GM19238 (cell line): Measurements from ENCODE around the gene CYFIP1.

Experiments
- DNase-seq: peaks from one replicate; pipeline ENCODE4 v3.0.0; 2011; ENCODE audit warnings: low spot score; ENCODE audit not compliant: insufficient read length

Gene CYFIP1

DNA sequence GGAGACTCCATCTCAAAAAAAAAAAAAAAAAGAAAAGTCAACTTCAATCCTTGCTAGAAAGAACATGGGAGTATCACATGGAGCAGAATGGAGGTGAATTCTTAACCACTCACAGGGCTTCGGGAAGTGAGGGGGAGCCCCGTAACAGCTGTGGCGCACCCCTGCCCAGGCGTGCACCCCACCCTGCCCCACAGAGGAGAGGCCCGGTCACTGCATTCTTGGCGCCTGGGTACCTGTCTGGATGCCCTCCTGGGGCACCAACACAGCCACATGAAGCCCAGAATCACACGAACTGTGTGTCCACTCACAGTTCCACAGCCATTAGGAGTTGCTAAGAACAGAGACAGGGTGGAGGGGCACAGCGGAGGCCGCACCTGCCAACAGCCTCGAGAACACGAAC lies 89.9 kb downstream of the CYFIP1 start:
- no peak for DNase-seq

- DNase-seq: no peak
Measured at GRCh38 chr15:22889146-22889818, 90.9 kb downstream of the CYFIP1 start.

- DNase-seq: no peak
Measured at GRCh38 chr15:22888120-22888859, 91.9 kb downstream of the CYFIP1 start.

DNA sequence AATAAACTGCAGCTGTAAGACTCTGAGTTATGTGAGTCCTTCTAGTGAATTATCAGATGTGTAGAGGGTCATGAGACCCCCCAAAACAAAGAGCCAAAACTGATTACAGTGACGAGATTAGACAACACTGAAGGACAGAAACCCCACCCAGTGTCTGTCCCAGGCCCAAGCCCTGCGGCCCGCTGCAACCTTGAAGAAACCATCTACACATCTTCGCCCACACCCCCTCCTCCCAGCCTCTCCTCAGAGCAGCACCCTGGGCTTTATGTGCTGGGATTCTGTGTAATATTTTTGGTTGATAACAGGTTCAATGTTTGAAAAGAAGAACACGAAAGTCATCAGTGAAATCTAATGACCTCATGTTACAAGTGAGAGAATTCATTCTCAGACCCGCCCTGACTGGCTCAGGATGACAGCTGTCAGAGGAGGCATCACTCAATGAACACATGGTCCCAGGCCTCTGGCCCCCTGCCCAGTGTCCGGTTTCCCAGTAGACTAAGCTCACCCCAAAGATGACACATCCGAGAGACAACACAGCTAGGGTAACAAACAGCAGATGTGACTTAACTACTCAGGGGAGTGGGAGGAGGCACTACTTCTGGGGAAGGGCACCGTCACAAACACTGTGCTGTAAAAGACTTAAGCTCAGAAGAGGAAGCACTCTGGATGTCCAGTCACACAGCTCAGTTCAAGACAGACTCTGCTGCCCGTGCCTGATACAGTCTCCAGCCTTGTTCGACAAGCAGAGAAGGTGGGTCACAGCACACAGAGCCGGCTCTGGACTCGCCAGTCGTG lies 92.8 kb downstream of the CYFIP1 start:
- no peak for DNase-seq

DNA sequence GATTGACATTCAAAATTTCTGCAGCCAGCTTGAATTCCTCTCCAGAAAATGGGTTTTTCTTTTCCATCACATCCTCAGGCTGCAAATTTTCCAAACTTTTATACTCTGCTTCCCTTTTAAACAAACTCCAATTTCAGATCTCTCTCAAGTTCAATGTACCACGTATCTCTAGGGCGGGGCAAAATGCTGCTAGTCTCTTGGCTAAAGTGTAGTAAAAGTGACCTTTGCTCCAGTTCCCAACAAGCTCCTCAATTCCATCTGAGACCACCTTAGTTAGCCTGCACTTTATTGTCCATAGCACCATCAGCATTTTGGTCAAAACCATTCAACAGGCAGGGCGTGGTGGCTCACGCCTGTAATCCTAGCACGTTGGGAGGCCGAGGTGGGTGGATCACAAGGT lies 95.0 kb downstream of the CYFIP1 start:
- no peak for DNase-seq

DNA sequence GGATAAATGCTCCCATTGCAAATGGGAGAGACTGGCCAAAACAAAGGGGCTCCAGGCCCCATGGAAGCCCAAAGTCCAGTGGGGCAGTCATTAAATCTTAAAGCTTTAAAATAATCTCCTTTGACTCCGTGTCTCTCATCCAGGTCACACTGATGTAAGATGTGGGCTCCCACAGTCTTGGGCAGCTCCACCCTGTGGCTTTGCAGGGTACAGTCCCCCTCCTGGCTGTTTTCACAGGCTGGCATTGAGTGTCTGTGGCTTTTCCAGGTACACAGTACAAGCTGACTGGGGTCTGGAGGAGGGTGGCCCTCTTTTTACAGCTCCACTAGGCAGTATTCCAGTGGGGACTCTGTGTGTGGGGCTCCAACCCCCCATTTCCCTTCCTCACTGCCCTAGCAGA lies 95.8 kb downstream of the CYFIP1 start:
- no peak for DNase-seq

DNA sequence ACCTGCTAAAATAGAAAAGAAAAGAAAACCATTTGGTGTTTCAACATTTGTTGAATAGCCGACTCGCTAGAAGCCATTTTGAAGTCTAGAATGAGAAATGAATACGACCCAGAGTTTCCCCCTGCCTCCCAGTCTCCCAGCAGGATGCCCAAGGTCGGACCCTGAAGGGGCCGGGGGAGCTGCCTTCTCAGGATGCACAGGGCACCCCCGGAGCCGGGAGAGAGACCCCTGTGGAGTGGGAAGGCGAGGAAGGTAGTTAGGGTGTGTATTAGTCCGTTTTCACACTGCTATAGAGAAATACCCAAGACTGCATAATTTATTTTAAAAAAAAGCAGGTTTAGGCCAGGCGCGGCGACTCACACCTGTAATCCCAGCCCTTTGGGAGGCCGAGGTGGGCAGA lies 97.0 kb downstream of the CYFIP1 start:
- DNase-seq: no peak

GRCh38 chr15:22881739-22882440 lies 98.3 kb downstream of the CYFIP1 start:
- no peak for DNase-seq

GRCh38 chr15:22880981-22881738 lies 99.0 kb downstream of the CYFIP1 start:
- DNase-seq: no peak

DNA sequence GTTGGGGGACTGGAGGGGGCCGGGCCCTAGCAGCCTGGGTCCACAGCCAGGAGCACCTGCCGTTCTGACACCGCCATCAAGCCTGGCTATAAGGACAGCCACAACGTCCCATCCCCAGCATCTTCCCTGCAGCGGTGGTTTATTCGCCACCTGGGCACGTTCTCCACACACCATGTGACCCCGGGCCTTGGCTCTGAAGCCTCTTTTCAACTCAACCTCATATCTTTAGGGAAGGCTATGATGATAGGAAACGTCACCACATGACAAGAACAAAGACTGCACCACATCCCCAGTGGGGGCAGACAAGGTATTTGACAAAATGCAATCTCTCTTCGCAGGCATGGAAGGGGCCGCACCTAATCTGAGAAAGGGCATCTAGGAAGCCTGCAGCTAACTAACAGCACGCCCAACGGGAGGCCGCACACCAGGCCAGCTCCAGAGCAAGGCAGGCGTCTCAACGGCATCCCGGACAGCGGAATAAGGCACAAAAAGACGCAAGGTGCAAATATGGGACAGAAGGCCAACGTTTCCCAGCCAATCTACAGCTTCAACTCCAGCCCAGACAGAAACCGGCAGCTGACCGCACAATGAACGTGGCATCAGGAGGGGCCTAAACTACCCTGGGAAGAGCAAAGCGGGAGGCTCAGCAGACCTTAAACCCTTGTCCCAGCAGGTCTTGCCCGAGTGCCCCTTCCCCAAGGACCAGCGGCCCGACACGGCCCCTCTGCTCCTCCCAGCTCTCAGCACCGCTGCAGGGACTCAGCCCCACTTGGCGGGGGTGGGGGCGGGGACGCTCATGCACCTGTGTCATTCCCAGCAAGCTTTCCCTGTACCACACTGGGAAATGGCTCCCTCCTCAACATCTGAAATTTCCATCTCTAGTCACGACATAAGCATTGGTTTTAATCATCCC lies 99.8 kb downstream of the CYFIP1 start:
- no peak for DNase-seq

GRCh38 chr15:22878103-22878502 lies 102.1 kb downstream of the CYFIP1 start:
- DNase-seq: no peak

DNA sequence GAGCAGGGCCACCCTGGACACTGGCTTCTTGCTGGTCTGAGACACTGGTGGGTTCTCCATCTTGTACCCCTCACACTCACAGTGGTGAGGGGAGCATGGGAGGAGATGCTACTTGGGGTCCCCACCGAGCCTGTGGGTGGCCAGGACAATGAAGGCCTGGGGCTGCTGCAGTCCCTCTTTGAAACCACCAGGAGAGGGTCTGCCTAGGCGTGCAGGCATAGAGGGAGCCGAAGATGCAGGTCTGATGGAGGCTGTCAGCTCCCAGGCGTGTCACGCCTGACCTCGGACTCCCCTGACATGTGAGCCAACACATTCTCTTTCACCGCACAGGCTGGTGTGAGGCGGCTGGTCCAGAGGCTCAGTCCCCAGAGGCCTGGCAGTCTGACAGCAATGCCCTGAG lies 102.6 kb downstream of the CYFIP1 start:
- DNase-seq: no peak

GRCh38 chr15:22877117-22877516 lies 103.1 kb downstream of the CYFIP1 start:
- DNase-seq: no peak

DNA sequence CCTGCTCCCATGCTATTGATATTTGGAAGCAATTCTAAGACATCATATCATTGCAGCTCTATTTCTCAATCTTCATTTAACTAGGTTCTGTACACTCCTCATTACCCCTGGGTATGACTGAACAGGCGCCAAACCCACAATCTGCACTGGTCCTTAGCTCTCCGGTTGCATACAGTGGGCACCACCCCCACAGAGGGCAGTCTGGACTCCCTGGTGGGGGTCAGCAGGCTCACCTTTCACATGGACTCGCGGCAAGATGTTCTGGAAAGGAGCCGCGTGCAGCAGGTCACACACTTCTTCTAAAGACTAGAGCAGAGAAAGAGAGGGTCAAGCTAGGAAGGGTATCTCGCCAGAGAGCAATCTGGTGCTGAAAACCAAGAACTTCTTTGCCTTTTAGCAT lies 105.2 kb downstream of the CYFIP1 start:
- no peak for DNase-seq

DNA sequence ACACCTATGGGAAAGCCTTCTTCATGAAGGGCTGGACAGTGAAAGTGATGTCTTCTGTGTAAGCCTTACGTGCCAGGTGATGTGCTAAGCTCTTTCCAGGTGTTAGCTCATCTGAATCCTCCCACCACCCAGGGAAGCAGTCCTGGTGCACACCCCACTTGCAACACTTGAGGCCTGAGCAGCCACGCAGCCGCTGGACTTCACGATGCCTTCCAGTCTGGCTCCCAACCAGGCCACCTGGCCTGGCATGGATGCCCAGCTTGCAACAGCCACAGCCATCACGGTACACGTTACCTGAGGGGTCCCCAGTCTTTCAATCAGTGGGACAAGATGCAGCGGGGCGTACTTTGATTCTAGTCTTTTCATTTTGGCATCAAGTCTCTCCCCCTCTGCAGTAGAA lies 105.9 kb downstream of the CYFIP1 start:
- no peak for DNase-seq

GRCh38 chr15:22873841-22874240 lies 106.3 kb downstream of the CYFIP1 start:
- no peak for DNase-seq

DNA sequence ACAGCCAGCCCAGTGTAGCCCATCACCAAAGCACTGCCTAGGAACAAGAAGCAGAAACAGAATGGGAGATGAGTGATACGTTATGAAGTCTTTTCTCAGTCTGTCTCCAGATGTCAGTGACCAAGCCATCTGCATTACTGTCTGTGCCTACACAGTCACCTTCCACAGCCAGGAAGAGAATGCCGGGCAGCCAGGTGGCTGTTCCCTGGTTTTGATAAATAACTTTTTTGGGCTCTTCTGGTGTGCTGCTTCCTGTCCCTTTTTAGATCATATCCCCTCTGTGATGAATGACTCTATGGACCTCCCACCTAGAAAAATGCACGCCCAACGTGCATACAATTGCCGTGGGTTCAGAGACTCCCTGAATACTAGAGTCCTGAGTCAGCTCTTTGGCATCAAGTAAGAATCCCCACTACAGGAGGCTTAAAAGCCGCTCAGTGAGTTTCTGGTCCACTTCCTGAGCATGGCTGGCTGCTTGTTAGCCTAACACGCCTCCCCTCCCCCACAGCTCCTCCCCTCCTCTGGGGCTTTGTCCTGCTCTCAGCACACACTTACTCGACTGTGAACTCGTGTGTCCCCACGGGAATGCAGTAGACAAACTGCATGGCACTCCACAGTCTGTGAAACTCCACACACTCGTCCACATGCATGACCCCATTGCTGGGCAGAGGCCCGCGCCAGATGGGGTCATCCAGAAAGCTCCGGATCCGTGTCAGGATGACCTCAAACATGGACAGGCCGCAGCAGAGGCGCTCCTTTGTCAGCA lies 107.0 kb downstream of the CYFIP1 start:
- no peak for DNase-seq

DNA sequence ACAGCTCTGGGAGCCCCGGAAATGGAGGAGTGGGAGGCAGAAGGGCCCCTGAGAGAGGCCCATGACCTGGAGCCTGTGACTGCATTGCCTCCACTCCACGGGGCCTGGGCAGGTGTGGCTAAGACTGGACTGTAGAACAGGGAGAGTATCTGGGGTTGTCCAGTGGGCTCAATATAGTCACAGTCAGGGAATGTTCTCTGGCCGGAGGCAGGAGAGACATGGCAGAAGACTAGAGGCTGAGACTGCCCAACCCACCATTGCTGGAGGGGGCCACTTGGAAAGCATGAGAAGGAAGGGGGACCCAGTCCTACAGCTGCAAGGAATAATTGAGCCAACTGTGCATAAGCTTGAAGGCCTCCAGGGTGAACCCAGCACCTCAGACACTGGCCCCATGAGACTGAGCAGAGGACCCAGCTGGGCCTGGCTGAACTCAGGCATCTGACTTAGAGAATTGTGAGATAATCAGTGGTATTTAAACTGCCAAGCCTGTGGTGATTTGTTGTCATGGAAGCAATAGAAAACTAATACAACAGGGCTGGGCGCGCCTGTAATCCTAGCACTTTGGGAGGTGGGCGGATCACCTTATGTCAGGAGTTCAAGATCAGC lies 108.6 kb downstream of the CYFIP1 start:
- no peak for DNase-seq

- no peak for DNase-seq
Measured at GRCh38 chr15:22870865-22871264, 109.3 kb downstream of the CYFIP1 start.
